OCI-LY1 (cell line): ENCODE data around the gene HTR1D.

ENCODE experiments used
- CTCF ChIP-seq: fragments of 200-600 bp; sonication (generic), shearing (Covaris generic); IDR thresholded peaks from 2 replicates; pipeline ENCODE4 v1.5.1; 2017; ENCODE audit warnings: mild to moderate bottlenecking, antibody characterized with exemption, low read length, moderate library complexity, mixed read lengths
- EZH2 ChIP-seq: fragments of 200-600 bp; sonication (generic), shearing (Covaris generic); IDR thresholded peaks from 2 replicates; pipeline ENCODE4 v1.8.0; 2017; ENCODE audit warnings: borderline replicate concordance, mixed run types, mild to moderate bottlenecking, antibody characterized with exemption, low read length, moderate library complexity, mixed read lengths

GRCh38 chr1:23239638-23240295, 22.5 kb upstream of the HTR1D start:
- no peak for TF ChIP-seq CTCF
- TF ChIP-seq EZH2: no peak
